GM21360 (cell line): ENCODE results near the gene RIBC1.
"Not testable (repeated sequence)": the region's sequence is repeated elsewhere in the genome, so short reads cannot be mapped to it uniquely, and the experiment has no call there.

Experiments
- ATAC-seq: cut with Tn5 transposase; IDR thresholded peaks from one replicate; pipeline ENCODE4 v1.9.1; 2021; ENCODE audit warnings: mild to moderate bottlenecking, moderate library complexity; ENCODE audit not compliant: unreplicated experiment

RIBC1 gene

GRCh38 chrX:53435997-53436396 lies 13.3 kb downstream of the RIBC1 start:
- peak; percentile 80 for ATAC-seq

GRCh38 chrX:53437206-53437605 lies 14.5 kb downstream of the RIBC1 start:
- no peak for ATAC-seq

GRCh38 chrX:53438174-53438831 lies 15.6 kb downstream of the RIBC1 start:
- no peak for ATAC-seq

DNA sequence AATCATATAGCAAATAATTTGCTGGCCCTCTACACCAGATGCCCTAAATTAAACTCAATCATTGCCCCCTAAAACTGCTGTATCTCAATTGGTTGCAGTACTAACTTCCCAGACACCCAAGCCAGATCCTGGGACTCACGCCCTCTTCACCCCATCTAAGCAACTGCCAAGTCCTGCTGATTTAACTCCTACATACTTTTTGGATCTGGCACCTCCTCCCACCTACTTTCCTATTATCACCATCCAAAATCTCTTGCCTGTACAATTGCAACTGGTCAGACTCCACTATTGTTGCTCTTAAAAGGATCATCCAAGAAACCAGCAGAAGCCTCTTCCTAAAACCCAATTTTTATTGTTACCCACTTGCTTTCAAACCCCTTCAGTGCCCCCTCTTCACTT lies 16.2 kb downstream of the RIBC1 start:
- no peak for ATAC-seq

DNA sequence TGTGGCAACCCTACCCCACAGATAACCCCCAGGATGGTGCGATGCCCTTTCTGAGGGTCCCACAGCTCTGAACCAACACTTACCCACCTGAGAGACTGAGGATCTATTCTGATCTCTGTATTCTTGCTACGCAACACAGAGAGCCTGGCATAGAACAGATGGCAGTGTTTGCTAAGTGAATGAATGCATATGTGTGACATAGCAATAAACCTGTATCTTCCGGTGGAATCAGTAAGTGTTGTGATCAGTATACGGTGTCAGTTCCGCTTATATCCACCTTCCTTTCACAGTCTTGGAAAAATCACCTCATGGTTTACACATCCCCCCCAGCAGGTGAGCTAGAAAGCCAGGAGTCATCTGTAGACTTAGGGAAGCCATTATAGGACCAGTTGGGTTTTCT lies 17.4 kb downstream of the RIBC1 start:
- ATAC-seq = no peak

DNA sequence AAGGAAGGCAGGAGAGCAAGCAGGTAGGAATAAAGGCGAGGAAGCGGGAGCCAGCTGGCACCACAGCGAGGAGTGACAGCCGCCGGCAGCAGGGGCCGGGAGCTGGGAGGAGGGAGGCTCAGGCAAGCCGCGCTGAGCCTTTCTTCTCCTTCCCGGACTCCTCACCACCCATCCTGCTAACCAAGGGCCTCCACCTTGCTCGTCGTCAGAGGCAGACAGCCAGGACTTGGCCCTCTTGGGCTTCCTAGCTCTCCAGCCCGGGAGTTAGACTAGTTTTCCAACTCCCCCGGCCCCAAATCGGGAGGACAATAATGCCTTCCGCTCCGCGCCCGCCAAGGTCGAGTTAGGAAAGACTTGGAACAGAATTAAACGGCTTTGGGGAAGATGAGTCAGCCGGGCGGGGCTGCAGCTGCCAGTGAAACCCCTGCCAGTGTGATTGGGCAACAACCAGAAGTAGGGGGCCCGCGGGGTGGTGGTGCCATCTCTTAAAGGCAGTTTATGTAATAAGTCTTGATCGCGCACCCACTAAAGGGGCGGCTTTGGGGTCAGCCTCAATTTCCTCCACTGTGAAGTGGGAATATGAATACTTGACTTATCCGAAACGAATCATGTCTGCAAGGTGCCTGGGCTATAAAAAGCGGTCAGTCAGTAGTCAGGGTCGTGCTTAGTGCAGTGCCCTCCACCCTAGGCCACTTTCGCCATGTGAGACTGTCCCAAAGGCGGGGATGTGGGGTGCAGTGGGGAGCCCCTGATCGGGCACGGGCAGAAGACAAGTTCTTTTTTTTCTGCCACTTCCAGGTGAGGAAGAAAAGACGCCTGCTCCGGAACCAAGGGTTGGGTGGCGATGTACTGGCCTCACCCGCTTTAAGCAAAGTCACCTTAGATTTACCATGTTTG lies 18.2 kb downstream of the RIBC1 start:
- no peak for ATAC-seq

GRCh38 chrX:53441531-53442321 lies 19.1 kb downstream of the RIBC1 start:
- ATAC-seq = peak; percentile 41

GRCh38 chrX:53442322-53442631 lies 19.6 kb downstream of the RIBC1 start:
- ATAC-seq = no peak

GRCh38 chrX:53445977-53446376 lies 23.3 kb downstream of the RIBC1 start:
- no peak for ATAC-seq

- no peak for ATAC-seq
Measured at GRCh38 chrX:53447441-53447840, 24.8 kb downstream of the RIBC1 start.

- ATAC-seq = no peak
Measured at GRCh38 chrX:53449632-53450031, 27.0 kb downstream of the RIBC1 start.

DNA sequence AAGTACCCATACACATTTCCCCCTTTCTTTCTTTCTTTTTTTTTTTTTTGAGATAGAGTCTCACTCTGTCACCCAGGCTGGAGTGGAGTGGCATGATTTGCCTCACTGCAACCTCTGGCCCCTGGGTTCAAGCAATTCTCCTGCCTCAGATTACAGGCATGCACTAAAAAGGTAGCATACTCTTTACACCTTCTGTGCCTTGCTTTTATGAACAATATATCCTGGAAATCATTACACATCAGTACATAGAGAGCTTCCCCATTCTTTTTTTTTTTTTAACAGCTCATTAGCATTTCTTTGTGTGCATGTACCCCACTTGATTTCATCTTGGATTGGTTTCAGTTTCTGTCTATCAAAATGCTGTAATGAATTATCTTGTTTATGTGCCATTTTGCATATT lies 30.1 kb downstream of the RIBC1 start:
- no peak for ATAC-seq

DNA sequence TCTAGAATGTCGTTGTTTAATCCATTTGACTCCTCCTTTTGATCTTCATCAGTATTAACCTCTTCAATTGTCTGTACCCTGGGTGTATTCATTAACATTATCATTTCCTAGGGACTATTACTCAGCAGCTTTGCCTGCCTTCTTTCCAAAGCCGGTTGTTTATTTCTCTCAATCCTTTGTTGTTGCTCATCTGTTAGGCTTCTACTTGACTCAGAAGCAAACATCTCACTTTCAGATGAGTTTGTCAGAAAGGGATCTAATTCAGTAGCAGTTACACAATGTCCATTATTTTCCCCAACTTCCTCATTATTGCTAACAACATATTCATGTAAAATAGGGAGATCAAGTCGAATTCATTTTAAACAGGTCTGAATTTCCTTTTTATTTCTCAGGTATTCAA lies 33.6 kb downstream of the RIBC1 start:
- no peak for ATAC-seq

DNA sequence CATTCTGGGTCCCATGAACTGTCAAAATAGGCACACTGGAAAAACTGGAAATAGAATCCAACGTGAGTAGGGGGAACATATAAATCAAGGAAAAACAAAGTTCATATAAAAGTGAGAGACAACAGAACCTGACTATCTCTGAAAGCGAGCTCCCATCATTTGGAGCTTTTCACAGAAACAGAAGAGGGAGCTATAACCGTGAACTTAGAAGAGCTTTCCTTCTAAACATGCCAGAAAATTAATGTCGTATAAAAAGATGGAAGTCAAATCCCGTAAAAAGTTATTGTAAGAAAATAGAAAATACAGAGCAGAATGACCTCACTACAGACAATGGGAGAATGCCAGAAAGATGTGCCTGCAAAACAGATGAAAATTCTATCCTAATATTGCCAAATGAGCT lies 35.4 kb downstream of the RIBC1 start:
- ATAC-seq = no peak

GRCh38 chrX:53468659-53469058 lies 46.0 kb downstream of the RIBC1 start:
- not testable (repeated sequence) for ATAC-seq

DNA sequence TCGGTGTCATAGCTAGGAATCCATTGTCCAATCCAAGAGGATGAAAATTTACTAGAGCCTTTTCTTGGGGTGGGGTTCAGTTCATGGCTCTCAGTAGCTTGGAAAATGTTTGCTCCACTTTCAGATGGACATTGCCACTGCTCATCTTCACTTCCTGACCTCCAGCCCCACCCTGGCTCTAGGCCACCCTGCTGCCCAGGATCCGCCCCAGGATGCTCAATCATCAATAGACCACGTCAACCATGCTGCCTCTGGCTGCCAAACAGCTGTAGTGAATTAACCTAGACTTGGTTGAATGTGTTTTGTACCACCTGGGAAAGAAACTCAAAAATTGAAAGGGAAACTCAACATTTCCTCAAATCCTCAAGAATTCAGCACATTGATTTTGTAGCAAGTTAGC lies 48.7 kb downstream of the RIBC1 start:
- ATAC-seq = no peak

DNA sequence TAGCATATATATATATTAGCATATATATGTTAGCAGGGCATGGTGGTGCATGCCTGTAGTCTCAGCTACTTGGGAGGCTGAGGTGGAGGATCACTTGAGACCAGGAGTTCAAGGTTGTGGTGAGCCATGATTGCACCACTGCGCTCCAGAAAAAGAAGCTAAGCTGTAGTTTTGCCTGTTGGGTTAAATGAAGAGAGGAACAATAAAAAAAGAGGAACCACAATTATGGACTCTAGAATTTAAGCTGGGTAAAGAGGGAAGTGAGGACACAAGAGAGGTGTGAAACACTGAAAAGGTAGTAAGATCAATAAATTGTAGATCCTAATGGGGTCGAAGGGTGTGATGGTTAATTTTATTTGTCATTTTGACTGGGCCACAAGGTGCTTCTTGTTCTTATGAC lies 52.0 kb downstream of the RIBC1 start:
- ATAC-seq = no peak

- ATAC-seq = no peak
Measured at GRCh38 chrX:53476371-53476770, 53.7 kb downstream of the RIBC1 start.

DNA sequence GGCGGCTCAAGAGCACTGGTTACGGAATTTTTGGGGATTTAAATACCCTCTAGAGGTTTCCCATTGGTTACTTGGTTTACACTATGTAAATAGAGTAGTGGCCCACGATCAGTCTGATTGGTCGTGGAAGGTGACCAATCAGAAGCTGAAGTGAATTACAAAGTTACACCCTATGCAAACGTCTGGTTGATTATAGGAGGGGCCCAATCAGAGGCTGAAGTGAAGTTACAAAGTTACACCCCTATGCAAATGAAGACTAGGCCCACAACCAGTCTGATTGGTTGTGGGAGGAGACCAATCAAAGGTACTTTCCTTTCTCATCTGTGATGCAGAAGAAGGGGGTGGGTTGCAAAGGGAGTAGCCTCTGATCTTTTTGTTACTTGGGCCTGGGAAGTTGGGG lies 56.6 kb downstream of the RIBC1 start:
- no peak for ATAC-seq
